ENCODE results near the gene SRL.

Gene SRL

GRCh38 chr16:4169415-4169814 is 72.5 kb downstream of the SRL start:
- no peak overlapping the region for H3K4me2 ChIP-seq (ENCODE audit: insufficient read depth, low read length, poor library complexity, severe bottlenecking)
- WGBS, 2 donors (ENCODE audit: extremely low coverage in 2 of 2, insufficient read length in 2 of 2, insufficient replicate concordance in 1 of 2) = no CpG with 5 or more reads among the region's 6 CpGs
- no peak overlapping the region for H3K9ac ChIP-seq (ENCODE audit: low read depth, low read length, poor library complexity)
- H2AK5ac ChIP-seq (ENCODE audit: low read depth, low read length) = no peak overlapping the region
- no peaks in the 10 kb centered on the region for H3K36me3 ChIP-seq (replicated peaks in 1 of 2; ENCODE audit: control insufficient read depth in 2 of 2, insufficient read depth in 2 of 2, low read length in 2 of 2)
- no peak overlapping the region for H4K91ac ChIP-seq (ENCODE audit: low read depth, low read length, poor library complexity)
- H3K4ac ChIP-seq (ENCODE audit: low read length) = no peak overlapping the region
- H2AFZ ChIP-seq (ENCODE audit: low read length) = peak overlapping the region; percentile 10
- no peak overlapping the region for H3K23ac ChIP-seq (ENCODE audit: low read depth, low read length, poor library complexity)
- no peak overlapping the region for H2BK5ac ChIP-seq (ENCODE audit: low read length)
- no peak overlapping the region for H3K14ac ChIP-seq (ENCODE audit: low read length)
- H3K9me3 ChIP-seq (replicated peaks in 1 of 2; ENCODE audit: control insufficient read depth in 2 of 2, insufficient read depth in 1 of 2, low read depth in 1 of 2, low read length in 2 of 2) = no peaks in the 10 kb centered on the region
- DNase-seq (ENCODE audit: low spot score) = no peak
- no peak overlapping the region for H2BK120ac ChIP-seq (ENCODE audit: low read depth, low read length)
- H3K18ac ChIP-seq (ENCODE audit: low read length) = no peak overlapping the region
- H3K27me3 ChIP-seq (ENCODE audit: control insufficient read depth in 3 of 3, insufficient read depth in 3 of 3, low read depth in 1 of 3, low read length in 3 of 3) = no peaks in the 10 kb centered on the region
- no peak overlapping the region for H2BK12ac ChIP-seq (ENCODE audit: low read length)
- no peak overlapping the region for H3K27ac ChIP-seq (replicated peaks; ENCODE audit: low read length)
- H4K8ac ChIP-seq (ENCODE audit: low read depth, low read length) = no peak overlapping the region
- no peaks in the 10 kb centered on the region for H3K79me1 ChIP-seq (ENCODE audit: low read depth, low read length)
- no peak overlapping the region for H3K4me3 ChIP-seq (ENCODE audit: low read length in 2 of 2)
- H3K4me1 ChIP-seq (ENCODE audit: control insufficient read depth in 2 of 2, insufficient read depth in 1 of 2, low read depth in 1 of 2, low read length in 2 of 2) = no peaks in the 10 kb centered on the region
- no peak overlapping the region for H2BK15ac ChIP-seq (ENCODE audit: low read length)

GRCh38 chr16:4166821-4167220 is 75.1 kb downstream of the SRL start:
- Histone ChIP-seq H3K18ac (ENCODE audit: low read length) (no peak overlapping the region), H4K91ac (ENCODE audit: low read depth, low read length, poor library complexity) (no peak overlapping the region), H3K9me3 (replicated peaks in 1 of 2; ENCODE audit: control insufficient read depth in 2 of 2, insufficient read depth in 1 of 2, low read depth in 1 of 2, low read length in 2 of 2) (no peaks in the 10 kb centered on the region), H2BK5ac (ENCODE audit: low read length) (no peak overlapping the region), H3K4me2 (ENCODE audit: insufficient read depth, low read length, poor library complexity, severe bottlenecking) (no peak overlapping the region), H2BK120ac (ENCODE audit: low read depth, low read length) (no peak overlapping the region), H3K23ac (ENCODE audit: low read depth, low read length, poor library complexity) (no peak overlapping the region), H3K4me1 (ENCODE audit: control insufficient read depth in 2 of 2, insufficient read depth in 1 of 2, low read depth in 1 of 2, low read length in 2 of 2) (no peaks in the 10 kb centered on the region), H3K27ac (replicated peaks; ENCODE audit: low read length) (no peak overlapping the region), H2AFZ (ENCODE audit: low read length) (peak overlapping the region; percentile 34), H2BK12ac (ENCODE audit: low read length) (no peak overlapping the region), H3K4ac (ENCODE audit: low read length) (no peak overlapping the region), H3K27me3 (ENCODE audit: control insufficient read depth in 3 of 3, insufficient read depth in 3 of 3, low read depth in 1 of 3, low read length in 3 of 3) (peaks cover 0 to 3% (median 0%) of the 10 kb centered on the region in 3 experiments), H3K14ac (ENCODE audit: low read length) (no peak overlapping the region), H2BK15ac (ENCODE audit: low read length) (no peak overlapping the region), H3K9ac (ENCODE audit: low read depth, low read length, poor library complexity) (no peak overlapping the region), H3K79me1 (ENCODE audit: low read depth, low read length) (no peaks in the 10 kb centered on the region), H3K4me3 (ENCODE audit: low read length in 2 of 2) (no peak overlapping the region), H4K8ac (ENCODE audit: low read depth, low read length) (no peak overlapping the region), H2AK5ac (ENCODE audit: low read depth, low read length) (no peak overlapping the region), H3K36me3 (replicated peaks in 1 of 2; ENCODE audit: control insufficient read depth in 2 of 2, insufficient read depth in 2 of 2, low read length in 2 of 2) (no peaks in the 10 kb centered on the region)
- DNase-seq (ENCODE audit: low spot score) = no peak
- no CpG with 5 or more reads among the region's 4 CpGs for WGBS, 2 donors (ENCODE audit: extremely low coverage in 2 of 2, insufficient read length in 2 of 2, insufficient replicate concordance in 1 of 2)

GRCh38 chr16:4160658-4161430 is 81.0 kb downstream of the SRL start:
- Histone ChIP-seq H3K27ac (replicated peaks; ENCODE audit: low read length) (no peak overlapping the region), H3K36me3 (replicated peaks in 1 of 2; ENCODE audit: control insufficient read depth in 2 of 2, insufficient read depth in 2 of 2, low read length in 2 of 2) (no peaks in the 10 kb centered on the region), H3K9me3 (replicated peaks in 1 of 2; ENCODE audit: control insufficient read depth in 2 of 2, insufficient read depth in 1 of 2, low read depth in 1 of 2, low read length in 2 of 2) (no peaks in the 10 kb centered on the region), H2BK5ac (ENCODE audit: low read length) (no peak overlapping the region), H3K4me2 (ENCODE audit: insufficient read depth, low read length, poor library complexity, severe bottlenecking) (no peak overlapping the region), H3K14ac (ENCODE audit: low read length) (no peak overlapping the region), H3K4me1 (ENCODE audit: control insufficient read depth in 2 of 2, insufficient read depth in 1 of 2, low read depth in 1 of 2, low read length in 2 of 2) (no peaks in the 10 kb centered on the region), H3K4ac (ENCODE audit: low read length) (no peak overlapping the region), H2BK120ac (ENCODE audit: low read depth, low read length) (no peak overlapping the region), H3K23ac (ENCODE audit: low read depth, low read length, poor library complexity) (no peak overlapping the region), H2AFZ (ENCODE audit: low read length) (no peak overlapping the region), H3K27me3 (ENCODE audit: control insufficient read depth in 3 of 3, insufficient read depth in 3 of 3, low read depth in 1 of 3, low read length in 3 of 3) (peaks cover 0 to 8% (median 0%) of the 10 kb centered on the region in 3 experiments), H2AK5ac (ENCODE audit: low read depth, low read length) (no peak overlapping the region), H3K79me1 (ENCODE audit: low read depth, low read length) (no peaks in the 10 kb centered on the region), H4K91ac (ENCODE audit: low read depth, low read length, poor library complexity) (no peak overlapping the region), H3K9ac (ENCODE audit: low read depth, low read length, poor library complexity) (no peak overlapping the region), H2BK12ac (ENCODE audit: low read length) (no peak overlapping the region), H2BK15ac (ENCODE audit: low read length) (no peak overlapping the region), H4K8ac (ENCODE audit: low read depth, low read length) (no peak overlapping the region), H3K4me3 (ENCODE audit: low read length in 2 of 2) (no peak overlapping the region), H3K18ac (ENCODE audit: low read length) (no peak overlapping the region)
- WGBS, 2 donors (ENCODE audit: extremely low coverage in 2 of 2, insufficient read length in 2 of 2, insufficient replicate concordance in 1 of 2) = no CpG with 5 or more reads among the region's 7 CpGs
- no peak for DNase-seq (ENCODE audit: low spot score)

- H3K79me1 ChIP-seq (ENCODE audit: low read depth, low read length) = no peaks in the 10 kb centered on the region
- no peaks in the 10 kb centered on the region for H3K36me3 ChIP-seq (replicated peaks in 1 of 2; ENCODE audit: control insufficient read depth in 2 of 2, insufficient read depth in 2 of 2, low read length in 2 of 2)
- no peak overlapping the region for H3K4me2 ChIP-seq (ENCODE audit: insufficient read depth, low read length, poor library complexity, severe bottlenecking)
- no peak overlapping the region for H3K4me3 ChIP-seq (ENCODE audit: low read length in 2 of 2)
- H3K14ac ChIP-seq (ENCODE audit: low read length) = no peak overlapping the region
- H3K9me3 ChIP-seq (replicated peaks in 1 of 2; ENCODE audit: control insufficient read depth in 2 of 2, insufficient read depth in 1 of 2, low read depth in 1 of 2, low read length in 2 of 2) = no peaks in the 10 kb centered on the region
- H3K18ac ChIP-seq (ENCODE audit: low read length) = peak overlapping the region; percentile 48
- DNase-seq (ENCODE audit: low spot score) = no peak
- H3K4ac ChIP-seq (ENCODE audit: low read length) = no peak overlapping the region
- no peak overlapping the region for H2BK15ac ChIP-seq (ENCODE audit: low read length)
- H3K9ac ChIP-seq (ENCODE audit: low read depth, low read length, poor library complexity) = peak overlapping the region; percentile 21
- H2BK120ac ChIP-seq (ENCODE audit: low read depth, low read length) = no peak overlapping the region
- no peak overlapping the region for H2BK5ac ChIP-seq (ENCODE audit: low read length)
- H4K8ac ChIP-seq (ENCODE audit: low read depth, low read length) = no peak overlapping the region
- no peak overlapping the region for H3K23ac ChIP-seq (ENCODE audit: low read depth, low read length, poor library complexity)
- H3K4me1 ChIP-seq (ENCODE audit: control insufficient read depth in 2 of 2, insufficient read depth in 1 of 2, low read depth in 1 of 2, low read length in 2 of 2) = no peaks in the 10 kb centered on the region
- no peak overlapping the region for H4K91ac ChIP-seq (ENCODE audit: low read depth, low read length, poor library complexity)
- H3K27me3 ChIP-seq (ENCODE audit: control insufficient read depth in 3 of 3, insufficient read depth in 3 of 3, low read depth in 1 of 3, low read length in 3 of 3) = peaks cover 0 to 8% (median 0%) of the 10 kb centered on the region in 3 experiments
- peak overlapping the region; percentile 22 for H2BK12ac ChIP-seq (ENCODE audit: low read length)
- peak overlapping the region; percentile 68 for H2AK5ac ChIP-seq (ENCODE audit: low read depth, low read length)
- no peak overlapping the region for H2AFZ ChIP-seq (ENCODE audit: low read length)
- no peak overlapping the region for H3K27ac ChIP-seq (replicated peaks; ENCODE audit: low read length)
- no CpG with 5 or more reads among the region's 17 CpGs for WGBS, 2 donors (ENCODE audit: extremely low coverage in 2 of 2, insufficient read length in 2 of 2, insufficient replicate concordance in 1 of 2)
Measured at GRCh38 chr16:4159726-4160125, 82.2 kb downstream of the SRL start.

Measured in neuronal stem cell (in vitro differentiated cells).